OCI-LY1 (cell line): ENCODE results near the gene CMIP.

Experiments used
- H2AFZ ChIP-seq: fragments of 200-600 bp; sonication (generic), shearing (Covaris generic); 2 replicates; pipeline ENCODE4 v1.6.0; 2014; ENCODE audit warnings: antibody characterized with exemption, mild to moderate bottlenecking, low read length
- H3F3A ChIP-seq: fragments of 200-600 bp; sonication (generic), shearing (Covaris generic); 2 replicates; pipeline ENCODE4 v1.6.0; 2014; ENCODE audit warnings: mild to moderate bottlenecking, antibody characterized with exemption, low read length, moderate library complexity; ENCODE audit not compliant: insufficient read depth
- H3K27ac ChIP-seq: fragments of 200-600 bp; sonication (generic); 2 replicates; pipeline ENCODE4 v1.5.1; 2014; ENCODE audit warnings: low read length, mixed run types, mild to moderate bottlenecking, low read depth; ENCODE audit not compliant: poor library complexity, severe bottlenecking
- H3K27me3 ChIP-seq: fragments of 200-600 bp; sonication (generic); 2 replicates; pipeline ENCODE4 v1.6.0; 2014; ENCODE audit warnings: antibody characterized with exemption, mild to moderate bottlenecking, low read length, moderate library complexity; ENCODE audit not compliant: insufficient read depth
- H3K36me3 ChIP-seq: fragments of 200-600 bp; sonication (generic); 2 replicates; pipeline ENCODE4 v1.6.1; 2014; ENCODE audit warnings: mild to moderate bottlenecking, antibody characterized with exemption, low read length, moderate library complexity, mixed read lengths; ENCODE audit not compliant: insufficient read depth
- H3K4me1 ChIP-seq: fragments of 200-600 bp; sonication (generic); 2 replicates; pipeline ENCODE4 v1.5.1; 2014; ENCODE audit warnings: mild to moderate bottlenecking, low read length, moderate library complexity; ENCODE audit not compliant: insufficient read depth, severe bottlenecking
- H3K4me2 ChIP-seq: fragments of 200-600 bp; sonication (generic), shearing (Covaris generic); 2 replicates; pipeline ENCODE4 v1.6.1; 2014; ENCODE audit warnings: low read length
- H3K4me3 ChIP-seq: fragments of 200-600 bp; sonication (generic); 2 replicates; pipeline ENCODE4 v1.5.1; 2014; ENCODE audit warnings: low read length, low read depth, mild to moderate bottlenecking, mixed read lengths; ENCODE audit not compliant: poor library complexity, severe bottlenecking
- H3K79me2 ChIP-seq: fragments of 200-600 bp; shearing (Covaris generic); 2 replicates; pipeline ENCODE4 v1.6.1; 2016; ENCODE audit warnings: mixed run types, low read length, mixed read lengths; ENCODE audit not compliant: insufficient read depth
- H3K9ac ChIP-seq: fragments of 200-600 bp; sonication (generic), shearing (Covaris generic); 2 replicates; pipeline ENCODE4 v1.6.1; 2014; ENCODE audit warnings: mild to moderate bottlenecking, low read length, mixed read lengths
- H3K9me2 ChIP-seq: fragments of 200-600 bp; sonication (generic), shearing (Covaris generic); 2 replicates; pipeline ENCODE4 v1.6.1; 2014; ENCODE audit warnings: low read depth, mild to moderate bottlenecking, low read length, mixed read lengths
- H3K9me3 ChIP-seq: fragments of 200-600 bp; shearing (Covaris generic); 2 replicates; pipeline ENCODE4 v1.6.1; 2014; ENCODE audit warnings: low read length, mixed read lengths
- H4K20me1 ChIP-seq: fragments of 200-600 bp; sonication (generic), shearing (Covaris generic); 2 replicates; pipeline ENCODE4 v1.6.0; 2016; ENCODE audit warnings: mild to moderate bottlenecking, low read length; ENCODE audit not compliant: insufficient read depth
- EZH2 ChIP-seq: fragments of 200-600 bp; sonication (generic), shearing (Covaris generic); IDR thresholded peaks from 2 replicates; pipeline ENCODE4 v1.8.0; 2017; ENCODE audit warnings: borderline replicate concordance, mixed run types, mild to moderate bottlenecking, antibody characterized with exemption, low read length, moderate library complexity, mixed read lengths
- TF ChIP-seq, protein P1 (sequence below): fragments of 200-600 bp; sonication (generic), shearing (Covaris generic); IDR thresholded peaks from 2 replicates; pipeline ENCODE4 v1.5.1; 2017; ENCODE audit warnings: mild to moderate bottlenecking, antibody characterized with exemption, low read length, moderate library complexity, mixed read lengths

Gene CMIP

DNA sequence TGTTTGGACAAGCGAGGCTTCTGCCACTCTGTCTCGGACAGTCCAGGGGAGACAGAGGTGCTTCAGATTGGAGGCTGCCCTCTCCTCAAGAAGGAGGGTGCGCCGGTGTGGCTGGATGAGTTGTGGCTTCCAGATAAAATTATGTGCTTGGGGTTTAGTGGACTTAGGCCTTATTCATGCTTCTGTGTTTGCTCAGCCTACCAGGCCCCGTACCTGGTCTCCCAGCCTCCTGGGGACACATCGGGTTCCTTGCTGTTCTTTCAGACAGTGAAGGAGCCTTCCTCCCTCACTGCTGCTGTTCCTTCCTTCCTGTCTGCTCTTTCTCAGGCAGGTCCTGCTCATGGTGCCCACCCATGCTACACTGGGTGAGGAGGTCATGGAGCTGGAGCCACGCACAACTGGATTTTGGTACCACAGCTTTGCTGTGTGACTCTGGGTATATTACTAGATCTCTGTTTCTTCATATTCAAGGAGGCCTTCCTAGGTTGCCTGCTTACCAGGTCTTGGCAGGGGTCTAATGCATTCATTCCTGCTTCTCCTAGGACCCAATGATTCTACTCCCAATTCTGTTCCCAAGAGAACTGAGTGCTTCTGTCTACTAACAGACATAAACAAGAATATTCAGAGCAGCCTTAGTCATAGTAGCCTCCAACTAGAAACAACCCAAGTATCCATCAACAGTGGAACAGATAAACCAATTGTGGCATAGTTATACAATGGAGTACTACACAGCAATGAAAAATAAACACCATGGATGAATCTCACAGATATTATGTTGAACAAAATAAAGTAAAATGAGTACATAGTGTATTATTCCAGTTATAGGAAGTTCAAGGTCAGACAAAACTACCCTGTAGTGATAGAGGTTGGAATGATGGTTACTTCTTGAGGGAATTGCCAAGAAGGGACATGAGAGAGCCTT is 121.7 kb downstream of the CMIP start:
- peaks cover 5% of the 10 kb centered on the region; the same call in 1 of the 2 replicates for H3K79me2 ChIP-seq
- H3K27ac ChIP-seq = no peak overlapping the region
- H3K9me3 ChIP-seq = no peaks in the 10 kb centered on the region
- H3F3A ChIP-seq = no peaks in the 10 kb centered on the region
- no peak for TF ChIP-seq EZH2
- TF ChIP-seq, protein P1, sequence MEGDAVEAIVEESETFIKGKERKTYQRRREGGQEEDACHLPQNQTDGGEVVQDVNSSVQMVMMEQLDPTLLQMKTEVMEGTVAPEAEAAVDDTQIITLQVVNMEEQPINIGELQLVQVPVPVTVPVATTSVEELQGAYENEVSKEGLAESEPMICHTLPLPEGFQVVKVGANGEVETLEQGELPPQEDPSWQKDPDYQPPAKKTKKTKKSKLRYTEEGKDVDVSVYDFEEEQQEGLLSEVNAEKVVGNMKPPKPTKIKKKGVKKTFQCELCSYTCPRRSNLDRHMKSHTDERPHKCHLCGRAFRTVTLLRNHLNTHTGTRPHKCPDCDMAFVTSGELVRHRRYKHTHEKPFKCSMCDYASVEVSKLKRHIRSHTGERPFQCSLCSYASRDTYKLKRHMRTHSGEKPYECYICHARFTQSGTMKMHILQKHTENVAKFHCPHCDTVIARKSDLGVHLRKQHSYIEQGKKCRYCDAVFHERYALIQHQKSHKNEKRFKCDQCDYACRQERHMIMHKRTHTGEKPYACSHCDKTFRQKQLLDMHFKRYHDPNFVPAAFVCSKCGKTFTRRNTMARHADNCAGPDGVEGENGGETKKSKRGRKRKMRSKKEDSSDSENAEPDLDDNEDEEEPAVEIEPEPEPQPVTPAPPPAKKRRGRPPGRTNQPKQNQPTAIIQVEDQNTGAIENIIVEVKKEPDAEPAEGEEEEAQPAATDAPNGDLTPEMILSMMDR = no peak
- H3K4me1 ChIP-seq = peaks cover 29% of the 10 kb centered on the region
- no peak overlapping the region for H3K9ac ChIP-seq
- H2AFZ ChIP-seq = no peak overlapping the region
- H3K9me2 ChIP-seq = no peaks in the 10 kb centered on the region
- no peaks in the 10 kb centered on the region for H3K27me3 ChIP-seq
- H4K20me1 ChIP-seq = no peaks in the 10 kb centered on the region
- H3K4me3 ChIP-seq = no peak overlapping the region
- H3K36me3 ChIP-seq = no peaks in the 10 kb centered on the region
- H3K4me2 ChIP-seq = no peak overlapping the region

DNA sequence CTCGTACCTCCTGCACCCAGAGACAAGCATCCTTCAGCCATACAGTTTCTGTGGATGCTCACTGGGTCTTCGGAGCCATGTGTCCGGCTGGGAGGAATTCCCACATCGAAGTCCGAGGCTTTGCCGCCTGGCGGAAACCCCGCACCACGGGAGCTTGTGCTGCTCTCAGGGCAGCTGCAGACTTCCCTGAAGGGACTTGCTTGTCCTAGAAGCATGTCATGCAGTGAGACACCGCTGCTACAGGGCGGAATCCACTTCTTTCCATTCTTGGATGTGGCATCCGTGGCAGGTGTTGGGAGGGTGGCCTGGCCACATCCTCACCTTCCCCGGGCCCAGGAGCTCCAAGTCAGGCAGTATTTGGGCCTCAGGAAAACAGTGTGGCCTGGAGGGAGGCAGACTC is 122.5 kb downstream of the CMIP start:
- no peaks in the 10 kb centered on the region for H3K9me2 ChIP-seq
- no peak overlapping the region for H3K27ac ChIP-seq
- H2AFZ ChIP-seq = no peak overlapping the region
- H3K9me3 ChIP-seq = no peaks in the 10 kb centered on the region
- no peak for TF ChIP-seq EZH2
- TF ChIP-seq, protein P1 = no peak
- H3K4me3 ChIP-seq = no peak overlapping the region
- H3K79me2 ChIP-seq = peaks cover 5% of the 10 kb centered on the region; the same call in 1 of the 2 replicates
- peaks cover 29% of the 10 kb centered on the region for H3K4me1 ChIP-seq
- H3F3A ChIP-seq = no peaks in the 10 kb centered on the region
- no peak overlapping the region for H3K9ac ChIP-seq
- no peaks in the 10 kb centered on the region for H3K27me3 ChIP-seq
- H3K4me2 ChIP-seq = no peak overlapping the region
- no peaks in the 10 kb centered on the region for H4K20me1 ChIP-seq
- no peaks in the 10 kb centered on the region for H3K36me3 ChIP-seq

DNA sequence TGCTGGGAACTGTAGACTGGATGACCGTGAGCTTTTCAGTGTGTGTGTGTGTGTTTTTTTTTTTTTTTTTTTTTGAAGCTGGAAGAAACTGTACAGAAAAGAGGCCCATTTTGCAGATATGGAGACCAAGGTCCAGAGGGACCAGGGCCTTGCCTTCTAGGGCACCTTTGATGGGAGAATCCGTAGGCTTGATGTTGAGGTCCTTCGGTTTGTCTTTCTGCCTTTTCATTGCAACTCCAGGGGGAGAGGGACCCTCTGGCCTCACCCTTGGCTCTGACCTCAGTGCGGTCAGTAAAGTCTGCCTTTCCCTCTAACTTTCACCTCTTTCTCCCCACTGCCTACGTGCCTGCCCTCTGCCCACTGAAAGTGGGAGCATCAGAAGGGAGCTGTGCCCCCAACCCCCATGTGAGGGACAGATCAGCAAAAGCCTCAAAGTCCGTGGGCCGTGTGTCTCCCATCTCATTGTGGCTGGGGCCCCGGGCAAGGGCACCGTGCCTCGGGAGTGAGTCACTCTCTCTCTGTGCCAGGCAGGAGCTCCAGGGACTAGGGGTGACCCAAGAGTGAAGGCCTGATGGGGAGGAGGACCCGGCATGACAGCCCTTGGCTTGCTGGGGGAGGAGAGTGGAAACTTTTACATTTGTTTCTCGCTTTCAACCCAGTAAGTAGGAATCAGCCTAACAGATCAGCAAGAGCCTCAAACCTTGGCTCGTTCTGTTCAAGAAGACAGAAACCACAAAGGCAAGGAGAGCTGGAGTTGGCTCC is 123.6 kb downstream of the CMIP start:
- Histone ChIP-seq H3K79me2 (peaks cover 5% of the 10 kb centered on the region; the same call in 1 of the 2 replicates), H3K9me2 (no peaks in the 10 kb centered on the region), H3K9me3 (no peaks in the 10 kb centered on the region), H3F3A (no peaks in the 10 kb centered on the region), H3K9ac (peak overlapping the region; percentile 5; the same call in 1 of the 2 replicates), H2AFZ (no peak overlapping the region), H3K4me1 (peaks cover 29% of the 10 kb centered on the region), H3K27me3 (no peaks in the 10 kb centered on the region), H3K4me3 (no peak overlapping the region), H3K36me3 (no peaks in the 10 kb centered on the region), H3K4me2 (peak overlapping the region; percentile 30; the same call in 1 of the 2 replicates), H4K20me1 (no peaks in the 10 kb centered on the region), H3K27ac (peak overlapping the region; percentile 75)
- TF ChIP-seq, protein P1 = no peak
- TF ChIP-seq EZH2 = no peak
